ENCODE measurements around the gene KLHDC7B.
"Not testable (repeated sequence)": the region's sequence is repeated elsewhere in the genome, so short reads cannot be mapped to it uniquely, and the experiment has no call there.

The KLHDC7B gene

GRCh38 chr22:50517495-50518260, 28.0 kb upstream of the KLHDC7B start:
- in situ Hi-C loops (cut with MboI; ENCODE audit: low sequenced_read_pairs) = no loop called here

- in situ Hi-C loops (cut with MboI; ENCODE audit: low sequenced_read_pairs) = no loop called here
Measured at GRCh38 chr22:50518606-50519005, 27.1 kb upstream of the KLHDC7B start.

- in situ Hi-C loops (cut with MboI; ENCODE audit: low sequenced_read_pairs) = no loop called here
Measured at GRCh38 chr22:50519151-50519550, 26.5 kb upstream of the KLHDC7B start.

- in situ Hi-C loops (cut with MboI; ENCODE audit: low sequenced_read_pairs) = not testable (repeated sequence)
Measured at GRCh38 chr22:50520184-50520583, 25.5 kb upstream of the KLHDC7B start.

DNA sequence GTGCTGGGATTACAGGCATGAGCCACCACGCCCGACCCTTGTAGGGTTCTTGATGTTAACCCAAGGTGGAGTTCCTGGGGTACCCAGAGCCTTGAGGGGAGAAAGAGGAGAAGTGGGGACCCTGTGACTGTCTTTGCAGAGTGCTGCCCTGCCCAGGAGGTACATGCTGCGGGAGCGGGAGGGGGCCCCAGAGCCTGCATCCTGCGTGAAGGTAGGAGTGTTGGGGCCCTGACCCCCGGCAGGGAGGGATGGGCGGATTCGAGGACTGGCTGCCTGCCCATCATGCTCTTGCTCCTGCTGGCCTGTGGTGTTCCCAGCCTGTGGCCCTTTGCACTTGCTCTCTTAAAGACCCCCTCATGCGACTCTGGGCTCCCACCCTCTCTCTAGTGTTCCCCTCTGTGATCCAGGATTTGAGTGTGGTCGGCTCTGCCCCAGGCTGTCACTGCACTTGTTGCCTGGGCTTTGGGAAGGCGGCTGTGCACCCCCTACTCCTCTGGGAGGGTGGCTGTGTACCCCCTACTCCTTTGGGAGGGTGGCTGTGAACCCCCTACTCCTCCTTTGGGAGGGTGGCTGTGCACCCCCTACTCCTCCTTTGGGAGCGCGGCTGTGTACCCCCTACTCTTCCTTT, 24.8 kb upstream of the KLHDC7B start:
- in situ Hi-C loops (cut with MboI; ENCODE audit: low sequenced_read_pairs) = no loop called here

GRCh38 chr22:50521710-50522109, 24.0 kb upstream of the KLHDC7B start:
- in situ Hi-C loops (cut with MboI; ENCODE audit: low sequenced_read_pairs) = no loop called here

GRCh38 chr22:50522208-50522805, 23.4 kb upstream of the KLHDC7B start:
- in situ Hi-C loops (cut with MboI; ENCODE audit: low sequenced_read_pairs) = no loop called here

DNA sequence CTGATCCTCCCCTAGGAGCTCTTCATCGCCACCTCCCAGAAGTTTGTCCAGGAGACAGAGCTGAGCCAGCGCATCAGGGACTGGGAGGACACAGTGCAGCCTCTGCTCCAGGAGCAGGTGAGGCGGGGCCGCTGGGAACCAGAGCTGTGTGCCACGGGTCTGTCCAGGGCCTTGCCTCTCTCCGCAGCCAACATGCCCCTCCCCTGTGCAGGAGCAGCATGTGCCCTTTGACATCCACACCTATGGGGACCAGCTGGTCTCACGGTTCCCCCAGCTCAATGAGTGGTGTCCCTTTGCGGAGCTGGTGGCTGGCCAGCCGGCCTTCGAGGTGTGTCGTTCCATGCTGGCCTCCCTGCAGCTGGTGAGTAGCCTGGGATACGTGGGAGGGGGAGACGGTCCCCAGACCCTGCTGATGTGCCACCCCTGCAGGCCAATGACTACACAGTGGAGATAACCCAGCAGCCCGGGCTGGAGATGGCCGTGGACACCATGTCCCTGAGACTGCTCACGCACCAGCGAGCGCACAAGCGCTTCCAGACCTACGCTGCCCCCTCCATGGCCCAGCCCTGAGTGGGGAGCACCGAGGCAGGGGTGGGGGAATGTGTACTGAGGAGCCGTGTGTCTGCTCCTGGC, 22.8 kb upstream of the KLHDC7B start:
- in situ Hi-C loops (cut with MboI; ENCODE audit: low sequenced_read_pairs) = no loop called here

DNA sequence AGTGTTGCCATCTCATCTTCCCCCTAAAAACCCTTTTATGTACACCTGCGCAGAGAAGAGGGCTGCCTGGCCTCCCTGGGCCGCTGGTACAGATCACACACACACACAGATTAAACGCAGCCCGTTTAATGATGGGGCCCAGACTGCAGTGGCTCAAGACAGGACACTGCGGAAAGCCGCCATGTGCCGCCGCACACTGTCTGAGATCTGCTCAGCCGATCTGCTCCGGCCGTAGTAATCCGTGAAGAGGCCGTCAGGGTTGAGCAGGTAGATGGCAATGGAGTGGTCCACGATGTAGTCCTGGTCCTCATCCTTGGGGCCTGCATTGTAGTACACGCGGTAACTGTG, 22.3 kb upstream of the KLHDC7B start:
- in situ Hi-C loops (cut with MboI; ENCODE audit: low sequenced_read_pairs) = no loop called here

DNA sequence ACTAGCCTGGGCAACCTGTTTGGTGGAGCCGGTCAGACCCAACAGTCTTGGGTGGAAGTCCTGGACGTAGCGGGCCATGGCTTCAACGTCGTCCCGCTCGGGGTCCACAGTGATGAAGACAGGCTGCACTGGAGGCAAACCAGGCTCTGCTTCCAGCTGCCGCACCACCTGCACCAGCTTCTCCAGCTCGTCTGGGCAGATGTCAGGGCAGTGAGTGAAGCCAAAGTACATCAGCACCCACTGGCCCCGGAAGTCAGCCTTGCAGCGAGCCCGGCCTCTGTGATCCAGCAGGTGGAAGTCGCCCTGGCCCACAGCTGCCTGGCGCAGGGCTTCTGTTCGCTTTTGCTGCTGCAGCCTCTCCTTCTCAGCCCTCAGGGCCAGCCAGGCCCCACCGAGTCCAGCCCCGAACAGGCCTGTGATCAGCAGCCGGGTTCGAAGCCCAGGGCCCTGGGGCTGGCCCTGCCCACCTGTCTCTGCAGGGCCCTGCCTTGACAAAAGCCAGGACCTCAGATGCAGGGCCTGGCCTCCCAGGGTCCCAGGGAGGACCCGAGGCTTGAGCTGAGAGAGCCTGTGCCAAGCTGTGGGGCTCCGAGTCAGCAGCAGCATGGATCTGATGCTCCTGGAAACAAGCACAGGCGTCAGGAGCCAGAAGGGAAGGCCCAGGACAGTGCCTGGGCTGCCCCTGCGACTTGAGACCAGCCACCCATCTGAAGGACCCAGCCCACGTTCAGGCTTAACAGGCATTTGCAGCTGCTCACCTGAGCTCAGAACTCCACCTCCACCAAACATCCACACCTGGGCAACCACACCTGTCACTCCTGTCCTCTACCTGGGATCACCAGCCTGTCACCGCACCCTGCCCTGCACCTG, 21.7 kb upstream of the KLHDC7B start:
- in situ Hi-C loops (cut with MboI; ENCODE audit: low sequenced_read_pairs) = no loop called here

GRCh38 chr22:50524676-50525103, 21.0 kb upstream of the KLHDC7B start:
- in situ Hi-C loops (cut with MboI; ENCODE audit: low sequenced_read_pairs) = no loop called here

GRCh38 chr22:50525104-50525857, 20.4 kb upstream of the KLHDC7B start, which contains the start of gene SCO2:
SCO2 (minus strand) TSS chr22:50525598; CDS start chr22:50524411, 1,187 bp downstream.
- in situ Hi-C loops (cut with MboI; ENCODE audit: low sequenced_read_pairs) = no loop called here

GRCh38 chr22:50525858-50526107, 19.9 kb upstream of the KLHDC7B start:
- in situ Hi-C loops (cut with MboI; ENCODE audit: low sequenced_read_pairs) = no loop called here

- in situ Hi-C loops (cut with MboI; ENCODE audit: low sequenced_read_pairs) = no loop called here
Measured at GRCh38 chr22:50526108-50526833, 19.4 kb upstream of the KLHDC7B start.

- in situ Hi-C loops (cut with MboI; ENCODE audit: low sequenced_read_pairs) = no loop called here
Measured at GRCh38 chr22:50526834-50527801, 18.6 kb upstream of the KLHDC7B start.

- in situ Hi-C loops (cut with MboI; ENCODE audit: low sequenced_read_pairs) = no loop called here
Measured at GRCh38 chr22:50527921-50528681, 17.6 kb upstream of the KLHDC7B start.

DNA sequence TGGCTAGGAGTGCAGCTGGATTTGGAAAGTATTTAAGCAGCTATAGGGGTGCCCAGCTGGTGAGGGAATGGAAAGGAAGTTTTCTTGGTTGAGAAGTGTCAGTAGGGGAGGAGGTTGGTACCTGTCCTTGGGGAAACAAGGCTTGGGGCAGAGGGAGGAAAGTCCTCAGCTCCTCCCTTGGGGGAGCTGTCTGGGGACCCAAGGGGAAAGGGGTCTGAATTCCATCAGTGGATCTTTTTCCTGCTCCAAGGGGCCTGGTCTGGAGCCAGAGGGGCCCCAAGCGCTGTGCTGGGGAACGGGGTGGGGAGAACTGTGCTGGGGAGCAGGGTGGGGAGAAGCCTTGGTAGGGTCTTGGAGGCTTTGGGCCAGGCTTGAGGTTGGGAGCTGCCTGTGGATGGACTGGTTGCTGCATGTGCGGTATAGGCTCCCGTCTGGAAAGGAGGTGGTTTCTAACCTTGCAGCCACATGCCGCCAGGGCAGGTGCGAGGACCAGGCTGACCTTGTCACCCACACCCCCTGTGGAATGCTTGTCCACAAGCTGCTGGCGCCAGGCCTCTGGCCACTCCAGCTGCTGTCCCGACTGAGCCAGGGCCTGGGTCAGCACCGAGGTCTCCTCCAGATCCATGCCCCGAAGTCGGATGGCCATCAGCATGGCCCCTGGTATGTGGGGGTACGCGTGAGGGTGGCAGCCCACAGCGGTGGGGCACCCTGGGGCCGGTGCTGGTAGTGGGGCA, 16.9 kb upstream of the KLHDC7B start:
- in situ Hi-C loops (cut with MboI; ENCODE audit: low sequenced_read_pairs) = no loop called here

Measured in HL-60/S4 (cell line).